ENCODE measurements around the gene ITIH5.

ITIH5 gene

DNA sequence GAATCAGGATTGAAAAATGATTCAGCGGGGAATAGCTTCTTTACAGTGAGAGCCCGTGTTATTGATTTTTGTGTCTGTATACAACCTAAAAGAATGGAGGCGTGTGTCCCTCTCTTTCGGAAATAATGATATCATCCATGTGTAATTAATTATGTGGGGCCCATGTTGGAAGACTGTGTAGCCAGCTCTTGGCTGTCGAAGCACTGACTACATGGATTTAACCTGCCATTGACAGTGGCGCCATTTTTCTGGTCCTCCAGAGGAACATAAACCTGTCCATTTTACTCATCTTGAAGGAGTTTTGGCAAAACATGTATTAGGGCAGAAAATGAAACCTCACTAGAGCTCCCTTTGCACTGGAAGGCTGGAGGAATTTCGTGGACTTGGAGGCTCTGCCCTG lies 119.6 kb downstream of the ITIH5 start:
- no peak for DNase-seq (ENCODE audit: low spot score)

DNA sequence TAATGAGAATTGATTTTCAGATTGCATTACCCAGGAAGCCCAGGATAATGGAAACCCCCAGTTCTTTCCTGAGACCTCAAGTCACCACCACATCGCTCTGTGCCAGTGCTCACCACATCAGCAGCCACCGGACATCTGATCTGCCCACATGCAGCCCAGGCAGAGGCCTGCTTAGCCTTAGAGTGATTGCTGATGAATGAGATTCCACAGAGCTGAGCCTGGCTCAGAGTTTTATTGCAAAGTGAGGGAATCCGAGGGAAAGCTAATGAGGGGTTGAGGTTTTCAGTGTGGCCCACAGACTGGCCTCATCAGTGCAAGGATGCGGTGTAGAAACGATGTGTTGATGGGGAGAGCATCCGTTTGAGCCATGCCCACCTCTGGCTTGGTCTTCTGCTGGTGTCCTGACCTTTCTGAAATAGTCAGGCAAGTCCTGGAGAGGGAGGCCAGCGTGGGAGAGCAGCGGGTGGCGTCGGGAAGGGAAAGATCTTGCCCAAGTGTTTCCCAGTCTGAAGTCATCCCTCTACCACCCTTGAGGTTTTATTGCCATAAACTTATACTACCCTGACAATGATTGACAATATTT lies 120.3 kb downstream of the ITIH5 start:
- no peak for DNase-seq (ENCODE audit: low spot score)

DNA sequence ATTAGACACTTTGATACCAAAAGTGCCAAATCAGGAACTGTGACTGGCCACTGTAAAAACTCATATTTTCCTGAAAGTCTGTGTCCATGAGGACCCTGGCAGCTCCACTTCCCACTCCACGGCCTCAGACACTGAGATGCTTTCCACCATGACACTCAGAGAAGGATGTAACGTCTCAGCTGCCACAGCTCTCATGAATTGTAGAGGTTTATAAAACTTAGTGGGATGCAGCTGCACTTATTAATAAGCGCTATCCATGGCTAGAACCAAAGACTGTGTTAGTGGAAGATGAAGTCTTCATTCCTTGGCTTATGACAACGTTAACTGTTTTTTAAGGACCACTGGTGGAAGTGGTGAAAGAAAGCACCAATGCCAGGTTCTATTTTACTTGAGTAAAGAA lies 121.0 kb downstream of the ITIH5 start:
- DNase-seq (ENCODE audit: low spot score): no peak

DNA sequence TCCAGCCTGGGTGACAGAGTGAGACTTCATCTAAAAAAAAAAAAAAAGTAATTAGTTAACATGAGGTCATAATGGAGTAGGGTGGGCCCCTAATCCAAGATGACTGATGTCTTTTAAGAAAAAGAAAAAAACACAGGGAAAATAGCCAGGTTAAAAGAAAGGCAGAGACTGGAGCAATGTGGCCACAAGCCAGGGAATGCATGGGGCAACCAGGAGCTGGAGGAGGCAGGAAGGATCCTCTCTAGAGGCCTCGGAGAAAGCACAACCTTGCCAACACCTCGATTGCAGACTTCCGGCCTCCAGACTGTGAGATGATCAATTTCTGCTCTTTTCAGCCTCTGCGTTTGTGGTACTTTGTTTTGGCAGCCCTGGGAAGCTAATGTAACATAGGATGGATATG lies 121.5 kb downstream of the ITIH5 start:
- DNase-seq (ENCODE audit: low spot score): no peak

DNA sequence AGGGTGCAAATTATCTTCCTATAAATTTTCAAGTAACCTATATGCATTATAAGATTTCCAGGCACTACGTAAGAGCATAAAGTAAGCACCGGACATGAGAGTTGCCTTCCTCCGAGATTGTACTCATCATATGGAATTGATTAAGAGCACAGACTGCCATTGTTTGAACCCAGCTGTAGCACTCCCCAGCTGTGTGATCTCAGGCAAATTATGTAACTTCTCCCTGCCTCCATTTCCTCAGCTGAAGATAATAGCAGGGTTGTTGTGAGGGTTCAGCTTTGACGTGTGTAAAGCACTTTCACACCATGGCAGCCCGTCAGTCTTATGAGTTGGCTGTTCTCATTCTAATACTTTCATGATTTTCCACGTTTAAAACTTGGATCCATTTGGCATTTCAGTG lies 122.6 kb downstream of the ITIH5 start:
- DNase-seq (ENCODE audit: low spot score): no peak

DNA sequence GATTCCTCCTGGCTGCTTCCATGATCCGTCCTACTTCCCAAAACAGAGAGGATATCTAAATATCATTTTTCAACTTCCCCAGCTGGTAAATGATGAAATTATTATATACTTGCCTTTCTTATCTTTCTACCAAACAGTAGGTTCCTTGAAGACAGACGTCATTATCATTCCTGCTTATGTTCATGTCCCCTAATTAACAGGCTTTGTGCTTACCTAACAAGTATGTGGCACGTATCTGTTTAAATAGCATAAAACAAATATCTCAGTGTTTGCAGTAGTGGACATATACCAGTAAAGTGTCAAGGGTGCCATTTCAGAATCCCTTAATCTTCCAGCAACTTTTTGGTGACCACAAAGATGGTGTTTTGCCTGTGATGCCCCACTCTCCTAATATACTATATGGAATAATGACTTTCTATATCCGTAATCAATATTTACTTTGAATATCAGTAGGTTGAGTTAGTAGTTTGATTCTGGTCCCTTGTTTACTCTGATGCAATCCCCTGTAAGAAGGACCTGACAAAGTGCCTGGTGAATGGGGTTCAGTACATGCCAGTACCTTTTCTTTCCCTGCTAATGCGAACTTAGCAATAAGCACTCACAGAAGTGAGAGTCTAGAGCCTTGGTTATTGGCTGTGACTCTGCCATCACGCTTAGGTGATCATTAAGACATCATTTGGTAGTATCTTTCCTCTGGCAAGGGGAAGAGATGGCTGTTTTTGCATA lies 124.4 kb downstream of the ITIH5 start:
- DNase-seq (ENCODE audit: low spot score): no peak

DNA sequence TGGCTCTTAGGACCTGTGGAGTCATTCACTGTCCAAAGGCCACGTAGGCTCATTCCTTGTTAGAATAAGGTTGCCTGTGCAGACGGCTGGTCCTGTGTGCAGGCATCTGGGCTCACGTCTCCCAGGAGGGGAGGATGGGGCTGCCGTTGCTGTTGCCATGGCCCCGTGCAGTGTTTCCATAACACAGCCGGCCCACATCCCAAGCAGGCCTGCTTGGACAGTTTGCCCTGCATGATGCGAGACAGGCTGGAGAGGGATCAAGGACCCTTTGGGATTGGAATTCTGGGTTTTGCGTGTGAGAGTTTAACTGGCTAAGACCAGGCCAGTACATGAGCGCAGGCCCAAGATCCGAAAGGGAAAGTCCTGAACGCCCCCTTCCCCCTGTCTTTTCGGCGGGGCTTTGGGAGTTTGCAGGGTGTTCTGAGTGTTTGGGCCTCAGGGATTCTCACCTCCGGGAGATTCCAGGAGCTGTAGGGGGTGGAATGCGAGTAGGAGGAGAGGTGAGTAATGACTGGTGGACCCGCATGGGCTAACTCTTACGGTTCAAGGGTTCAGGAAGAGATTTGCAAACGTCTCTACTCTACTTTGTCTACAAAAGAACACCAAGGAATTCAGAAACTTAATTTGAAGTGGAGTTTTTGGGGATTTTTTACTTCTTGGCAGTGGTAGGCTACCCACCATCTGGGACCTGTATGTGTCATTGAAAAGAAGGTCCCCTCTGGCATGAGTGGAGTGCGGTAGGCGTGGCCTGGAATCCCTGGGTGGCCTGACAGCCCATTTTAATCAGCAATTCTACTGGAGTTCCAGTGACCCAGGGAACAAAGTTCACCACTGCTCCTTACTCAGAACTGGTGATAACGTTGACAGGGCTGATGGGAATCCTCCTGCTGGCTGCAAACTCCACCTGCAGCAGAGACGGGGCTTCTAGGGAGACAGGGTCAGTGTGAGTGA lies 125.4 kb downstream of the ITIH5 start:
- DNase-seq (ENCODE audit: low spot score): peak; percentile 85

DNA sequence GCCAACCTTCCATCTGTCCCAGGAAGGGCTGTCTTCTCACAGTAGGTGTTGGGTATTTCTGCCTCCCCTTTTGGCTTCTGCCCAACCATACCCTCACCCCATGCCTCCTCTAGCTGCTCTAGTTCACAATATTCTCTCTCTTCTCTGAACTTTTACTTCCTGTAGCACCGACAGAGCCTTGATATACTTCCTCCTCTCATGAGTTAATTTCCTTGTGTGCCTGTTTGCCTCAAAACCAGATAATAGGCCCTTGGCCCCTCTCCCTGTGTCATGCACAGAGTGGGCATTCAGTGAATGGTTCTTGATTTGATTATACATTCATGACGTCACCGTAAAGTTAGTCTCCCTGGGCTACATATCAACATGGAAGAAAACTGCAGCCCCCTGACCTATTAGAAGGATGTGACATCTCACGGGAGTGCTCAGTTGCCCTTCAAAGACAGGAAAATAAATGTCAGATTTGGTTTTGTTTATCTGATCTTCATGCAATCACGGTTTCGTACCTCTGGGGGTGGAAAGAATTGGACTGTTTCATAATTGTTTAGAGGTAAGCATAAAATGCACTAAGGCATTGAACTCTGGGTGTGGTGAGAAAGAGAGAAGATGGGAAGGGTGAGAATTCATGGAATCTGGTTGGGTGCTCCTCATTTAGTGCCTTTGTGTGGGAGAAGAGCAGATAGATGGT lies 127.7 kb downstream of the ITIH5 start:
- DNase-seq (ENCODE audit: low spot score): no peak

DNA sequence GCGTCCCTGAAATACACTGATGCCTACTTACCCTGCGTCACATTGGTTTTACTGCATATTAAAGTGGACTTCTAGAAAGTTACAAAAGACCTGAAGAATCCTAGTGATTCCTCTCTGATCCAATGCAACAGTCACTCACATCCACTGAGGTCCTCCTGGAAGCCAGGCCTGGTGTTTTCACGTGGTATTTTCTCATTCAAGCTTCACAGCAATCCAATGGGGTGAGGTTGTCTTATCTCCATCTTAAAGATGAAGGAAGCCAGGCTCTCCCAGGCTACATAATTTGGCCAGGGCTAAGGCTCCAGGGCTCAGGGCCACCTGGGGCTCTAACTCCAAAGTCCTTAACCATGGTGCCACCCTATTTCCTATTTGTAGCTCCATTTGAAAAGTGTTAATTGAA lies 129.6 kb downstream of the ITIH5 start:
- no peak for DNase-seq (ENCODE audit: low spot score)

DNA sequence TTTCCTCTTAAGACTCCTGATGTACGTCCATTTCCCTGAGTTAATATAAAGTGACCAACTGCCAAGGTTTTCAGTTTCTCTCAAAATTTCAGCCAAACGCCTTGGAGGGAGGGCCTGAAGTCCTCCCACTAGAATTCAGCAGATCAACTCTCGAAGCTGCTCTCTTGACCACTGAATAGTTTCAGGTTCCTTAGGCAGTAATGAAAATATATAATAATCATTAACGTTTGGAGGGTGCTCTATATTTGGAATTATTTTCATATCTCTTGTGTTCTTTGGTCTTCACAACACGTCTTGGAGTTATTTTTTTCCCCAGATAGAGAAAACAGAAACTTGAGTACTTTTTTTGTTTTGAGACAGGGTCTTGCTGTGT lies 132.3 kb downstream of the ITIH5 start:
- DNase-seq (ENCODE audit: low spot score): no peak

DNA sequence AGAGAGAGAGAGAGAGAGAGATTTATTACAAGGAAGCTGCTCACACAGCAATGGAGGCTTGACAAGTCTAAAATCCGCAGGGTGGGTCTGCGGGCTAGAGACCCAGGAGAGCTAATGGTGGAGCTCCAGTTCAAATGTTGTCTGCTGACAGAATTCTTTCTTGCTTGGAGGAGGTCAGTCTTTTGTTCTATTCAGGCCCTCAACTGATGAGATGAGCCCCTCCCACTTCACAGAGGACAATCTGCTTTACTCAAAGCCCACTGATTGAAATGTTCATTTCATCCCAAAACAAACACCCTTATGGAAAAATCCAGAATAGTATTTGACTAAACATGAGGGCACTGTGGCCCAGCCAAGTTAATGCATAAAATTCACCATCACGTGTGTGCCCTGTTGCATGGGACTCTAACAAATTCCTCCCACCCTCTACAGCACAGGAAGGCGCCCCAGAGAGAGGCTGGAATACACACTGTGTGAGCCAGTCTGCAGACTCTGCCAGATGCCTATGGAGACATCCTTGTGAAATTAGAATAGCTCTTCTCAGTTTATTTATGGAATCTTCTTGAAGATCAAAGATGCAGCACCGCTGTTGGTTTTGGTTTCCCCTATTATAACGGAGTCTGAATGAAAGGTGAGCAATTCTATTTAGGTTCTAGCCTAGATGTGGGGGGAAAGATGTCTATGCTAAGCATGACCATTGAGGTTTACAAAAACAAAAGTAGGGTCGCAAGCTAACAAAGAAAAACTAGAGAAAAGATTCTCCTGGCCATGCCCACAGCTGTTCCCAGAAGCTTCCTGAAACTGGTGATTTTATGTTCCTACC lies 132.9 kb downstream of the ITIH5 start:
- no peak for DNase-seq (ENCODE audit: low spot score)

DNA sequence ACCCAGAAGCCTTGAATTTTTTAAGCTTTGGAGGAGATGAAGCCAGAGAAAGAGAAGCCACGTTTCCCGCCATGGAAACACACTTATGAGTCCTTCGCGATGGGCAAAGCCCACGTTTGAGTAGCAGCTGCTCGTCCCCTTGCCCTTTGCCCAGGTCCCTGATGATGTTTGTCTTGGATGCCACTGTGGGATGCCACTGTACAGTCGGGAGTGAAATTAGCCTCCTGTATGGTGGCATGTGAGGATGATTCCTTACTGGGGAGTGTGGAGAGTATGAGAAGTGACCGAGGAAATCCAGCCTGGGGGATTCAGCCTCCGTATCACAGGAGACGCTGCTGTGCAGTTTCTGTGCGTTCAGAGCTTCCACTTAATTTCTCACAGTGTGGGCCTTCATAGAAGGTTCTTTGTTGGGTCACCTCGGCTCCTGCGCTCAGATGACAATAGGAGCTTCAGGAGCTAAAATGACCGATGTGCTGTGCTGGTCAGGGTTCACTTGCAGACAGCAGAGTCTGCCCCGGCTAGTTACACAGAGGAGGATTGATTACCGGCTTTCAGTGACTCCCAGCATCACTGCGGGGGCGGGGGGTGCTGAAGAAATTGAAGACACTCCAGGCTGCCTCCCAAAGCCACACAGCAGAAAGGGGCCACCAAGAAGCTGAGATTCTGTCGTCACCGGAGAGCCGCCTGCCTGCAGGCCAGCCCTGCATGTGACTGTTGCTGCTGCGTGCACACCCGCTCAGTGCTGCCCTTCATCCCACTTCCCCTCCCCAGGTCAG lies 133.9 kb downstream of the ITIH5 start:
- no peak for DNase-seq (ENCODE audit: low spot score)

DNA sequence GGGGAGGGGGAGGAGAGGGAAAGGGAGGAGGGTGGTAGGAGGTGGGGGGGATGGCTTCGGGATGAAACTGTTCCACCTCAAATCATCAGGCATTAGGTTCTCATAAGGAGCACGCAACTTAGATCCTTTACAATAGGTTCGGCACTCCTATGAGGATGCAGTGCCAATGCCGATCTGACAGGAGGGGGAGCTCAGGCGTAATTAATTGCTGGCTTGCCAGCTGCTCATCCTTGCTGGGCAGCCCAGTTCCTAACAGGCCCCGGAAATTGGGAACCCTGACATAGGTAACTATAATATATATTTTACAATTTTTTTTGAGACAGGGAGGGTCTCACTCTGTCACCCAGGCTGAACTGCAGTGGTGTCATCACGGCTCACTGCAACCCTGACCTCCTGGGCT lies 137.1 kb downstream of the ITIH5 start:
- no peak for DNase-seq (ENCODE audit: low spot score)

DNA sequence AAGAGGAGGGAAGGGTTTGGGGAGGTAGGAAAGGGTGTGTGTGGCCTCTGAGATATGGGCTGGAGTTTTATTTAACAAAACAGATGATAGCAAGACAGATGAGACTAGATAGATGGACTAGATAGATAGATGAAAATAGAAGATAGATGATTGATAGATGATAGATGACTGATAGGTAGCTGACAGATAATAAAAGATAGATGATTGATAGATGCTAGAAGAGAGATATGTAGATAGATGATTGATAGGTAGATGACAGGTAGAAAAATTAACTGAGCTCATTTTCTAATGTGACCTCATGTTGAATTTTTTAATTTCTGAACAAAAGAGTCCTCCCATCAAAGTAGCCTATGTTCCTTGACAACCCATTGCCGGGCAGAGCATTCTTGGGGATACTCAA lies 139.3 kb downstream of the ITIH5 start:
- no peak for DNase-seq (ENCODE audit: low spot score)

DNA sequence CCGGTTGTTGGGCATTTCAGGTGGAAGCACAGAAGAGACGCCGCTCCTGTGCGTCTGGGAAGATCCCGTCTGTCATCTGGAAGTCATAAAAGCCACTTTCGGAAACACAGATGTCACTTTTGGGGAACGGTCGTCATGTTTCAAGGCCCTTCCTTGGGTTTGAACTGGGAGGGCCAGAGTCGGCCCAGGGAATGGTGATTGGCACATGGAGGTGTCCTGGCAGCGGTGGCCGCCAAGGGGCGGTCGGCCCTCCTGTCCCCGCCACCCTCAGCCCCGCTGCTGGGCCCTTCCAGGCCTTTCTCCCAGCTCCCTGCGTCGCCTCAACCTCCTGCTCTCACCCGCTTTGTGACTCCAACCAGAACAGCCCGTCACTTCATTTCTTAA lies 140.8 kb downstream of the ITIH5 start:
- DNase-seq (ENCODE audit: low spot score): peak; percentile 47

DNA sequence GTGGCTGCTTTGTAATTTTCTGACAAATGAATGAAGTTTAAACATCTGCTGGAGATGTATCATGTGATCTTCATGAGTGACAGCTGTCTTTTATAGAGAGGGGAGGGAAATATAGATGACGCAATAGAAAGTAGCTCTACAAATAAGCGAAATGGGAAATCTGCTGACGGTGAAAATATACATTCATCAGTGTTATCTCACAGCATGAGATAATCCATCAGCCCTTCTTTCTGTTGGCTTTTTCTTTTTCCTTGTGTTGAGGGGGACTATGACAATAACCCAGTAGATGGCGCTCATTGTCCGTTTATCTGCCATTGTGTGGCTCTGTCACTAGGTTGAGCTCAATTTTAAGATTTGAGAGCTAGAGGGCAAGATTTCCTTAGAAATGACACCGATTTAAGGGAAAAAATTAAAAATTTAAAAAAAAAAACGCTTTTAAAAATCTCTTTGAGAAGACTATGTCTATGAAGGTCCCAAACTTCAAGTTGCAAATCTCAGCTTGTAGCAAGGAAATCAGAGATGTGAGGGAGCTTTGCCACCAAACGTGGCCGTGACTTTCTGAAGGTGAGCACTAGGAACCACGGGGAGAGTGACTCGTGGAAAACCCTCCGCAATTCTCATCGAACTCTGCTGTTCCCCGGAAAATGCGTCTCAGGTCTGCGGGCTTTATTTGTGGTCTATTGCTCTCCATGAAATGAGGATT lies 141.3 kb downstream of the ITIH5 start:
- peak; percentile 72 for DNase-seq (ENCODE audit: low spot score)

DNA sequence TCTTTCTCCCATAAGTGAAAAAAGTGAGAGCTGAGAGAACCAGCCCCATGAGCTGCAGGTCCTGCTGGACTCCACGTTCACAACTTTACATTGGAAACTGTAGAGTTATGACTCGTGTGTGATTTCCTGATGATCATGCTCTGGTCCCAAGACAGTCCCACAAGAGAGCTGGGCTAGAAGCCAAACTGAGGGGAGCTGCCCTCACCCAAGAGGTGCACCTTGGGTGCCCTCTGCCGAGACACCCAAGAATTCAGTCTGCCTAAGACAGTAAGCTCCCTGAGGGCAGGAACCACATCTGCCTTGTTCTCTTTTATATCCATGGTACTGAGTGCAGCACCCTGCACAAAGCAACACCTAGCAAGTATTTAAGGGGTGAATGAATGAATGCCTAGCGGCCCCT lies 143.1 kb downstream of the ITIH5 start:
- no peak for DNase-seq (ENCODE audit: low spot score)

DNA sequence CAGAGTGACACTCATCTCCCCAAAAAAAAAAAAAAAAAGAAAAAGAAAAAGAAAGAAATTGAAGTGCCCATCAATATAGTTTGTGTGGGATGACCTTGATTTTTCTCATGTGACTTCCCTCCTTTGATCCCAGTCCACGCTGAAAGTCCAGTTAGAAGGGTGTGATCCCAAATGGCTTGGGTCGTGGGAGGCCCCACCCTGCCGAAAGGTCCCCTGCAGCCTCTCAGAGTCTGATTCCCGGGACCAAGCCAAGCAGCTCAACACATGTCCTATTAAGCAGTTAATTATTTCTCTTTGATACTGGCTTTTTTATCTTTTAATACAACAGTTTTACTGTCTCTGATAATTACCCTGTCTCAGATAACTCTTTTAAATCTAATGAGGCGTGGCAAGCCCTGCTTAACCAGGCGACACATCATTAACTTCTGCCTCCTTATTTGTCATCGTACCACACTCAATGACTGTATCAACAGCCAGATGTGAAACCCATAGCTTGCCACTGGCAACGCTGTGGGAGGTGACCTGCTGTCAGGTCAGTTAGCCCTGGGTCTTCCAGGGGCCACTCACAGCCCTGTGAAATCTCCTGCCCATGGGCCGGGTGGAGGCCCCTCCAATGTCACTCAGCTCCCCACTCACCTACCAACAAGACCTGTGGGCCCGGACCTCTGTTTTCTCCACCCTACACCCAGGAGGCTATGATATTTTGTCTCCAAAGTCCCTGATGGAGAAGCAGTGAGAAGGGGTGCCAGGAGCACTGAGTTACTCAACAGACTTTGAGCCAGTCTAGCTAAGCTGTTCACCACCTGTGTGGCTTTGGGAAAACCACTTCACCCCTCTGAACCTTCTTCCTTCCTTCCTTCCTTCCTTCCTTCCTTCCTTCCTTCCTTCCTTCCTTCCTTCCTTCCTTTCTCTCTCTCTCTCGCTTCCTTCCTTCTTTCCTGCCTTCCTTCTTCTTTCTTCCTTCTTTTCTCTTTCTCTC lies 146.0 kb downstream of the ITIH5 start:
- DNase-seq (ENCODE audit: low spot score): no peak

DNA sequence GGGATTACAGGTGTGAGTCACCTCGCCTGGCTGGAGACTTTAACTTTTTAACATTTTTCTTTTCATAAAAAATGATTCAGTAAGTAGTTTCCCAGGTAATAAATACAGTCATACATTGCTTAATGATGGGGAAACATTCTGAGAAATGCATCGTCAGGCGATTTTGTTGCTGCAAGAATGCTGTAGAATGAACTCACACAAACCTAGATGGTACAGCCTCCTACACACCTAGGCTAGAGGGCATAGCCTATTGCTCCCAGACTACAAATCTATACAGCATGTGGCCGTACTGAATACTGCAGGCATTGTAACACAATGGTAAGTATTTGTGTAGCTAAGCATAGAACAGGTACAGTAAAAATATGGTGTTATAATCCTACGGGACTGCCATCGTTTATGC lies 147.4 kb downstream of the ITIH5 start:
- no peak for DNase-seq (ENCODE audit: low spot score)

All from HuH-7 (cell line).